GM21737 (cell line): ENCODE results near the gene GOLGA8B.
"Not testable (repeated sequence)": the region's sequence is repeated elsewhere in the genome, so short reads cannot be mapped to it uniquely, and the experiment has no call there.

Experiments
- ATAC-seq: cut with Tn5 transposase; IDR thresholded peaks from one replicate; pipeline ENCODE4 v1.9.1; 2021; ENCODE audit warnings: mild to moderate bottlenecking, moderate library complexity; ENCODE audit not compliant: unreplicated experiment

Gene GOLGA8B

DNA sequence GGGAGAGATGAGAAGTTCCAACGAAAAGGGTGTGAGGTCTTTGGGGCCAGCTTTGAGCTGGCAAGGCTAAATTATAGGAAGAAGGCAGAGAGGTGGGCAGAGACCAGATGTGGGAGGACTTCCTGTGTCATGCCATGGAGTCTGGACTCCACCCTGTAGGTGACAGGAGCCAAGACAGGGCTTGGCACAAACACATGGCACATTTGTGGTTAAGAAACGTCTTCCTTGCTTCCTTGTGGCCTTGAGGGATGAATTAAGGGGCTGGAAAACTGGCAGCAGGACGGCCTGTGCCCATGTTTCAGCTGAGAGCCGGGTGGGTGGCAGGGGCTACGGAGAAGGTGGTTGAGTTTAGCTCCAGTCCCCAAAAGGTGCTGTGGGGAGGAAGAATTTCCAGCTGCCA, 18.7 kb downstream of the GOLGA8B start:
- ATAC-seq, result not testable (repeated sequence)

- not testable (repeated sequence) for ATAC-seq
These were observed 22.6 kb downstream of the GOLGA8B start for GRCh38 chr15:34560814-34561213.

- not testable (repeated sequence) for ATAC-seq
These were observed 23.7 kb downstream of the GOLGA8B start for GRCh38 chr15:34559764-34560163.

- not testable (repeated sequence) for ATAC-seq
These were observed 28.3 kb downstream of the GOLGA8B start for GRCh38 chr15:34555162-34555561.

DNA sequence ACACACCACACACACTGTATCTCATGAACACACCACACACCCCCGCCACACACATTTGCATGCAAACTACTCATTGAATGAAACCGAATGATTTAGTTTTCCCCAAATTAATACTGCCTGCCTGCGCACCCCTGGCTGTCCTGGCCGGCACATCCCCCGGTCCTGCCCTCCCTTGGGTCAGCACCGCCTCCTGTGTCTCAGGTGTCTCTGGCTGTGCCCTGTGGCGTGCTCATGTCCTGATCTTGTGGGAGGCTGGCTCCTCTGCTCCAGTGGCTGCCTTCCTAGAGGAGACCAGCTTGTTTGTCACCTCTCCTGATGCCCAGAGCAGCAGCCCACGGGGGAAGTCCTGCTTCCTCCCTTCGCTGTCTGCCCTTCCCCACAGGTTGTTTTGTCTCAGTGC, 28.7 kb downstream of the GOLGA8B start:
- ATAC-seq, result not testable (repeated sequence)

GRCh38 chr15:34554126-34554525, 29.3 kb downstream of the GOLGA8B start:
- not testable (repeated sequence) for ATAC-seq

- ATAC-seq, result not testable (repeated sequence)
These were observed 33.3 kb downstream of the GOLGA8B start for GRCh38 chr15:34550129-34550528.

DNA sequence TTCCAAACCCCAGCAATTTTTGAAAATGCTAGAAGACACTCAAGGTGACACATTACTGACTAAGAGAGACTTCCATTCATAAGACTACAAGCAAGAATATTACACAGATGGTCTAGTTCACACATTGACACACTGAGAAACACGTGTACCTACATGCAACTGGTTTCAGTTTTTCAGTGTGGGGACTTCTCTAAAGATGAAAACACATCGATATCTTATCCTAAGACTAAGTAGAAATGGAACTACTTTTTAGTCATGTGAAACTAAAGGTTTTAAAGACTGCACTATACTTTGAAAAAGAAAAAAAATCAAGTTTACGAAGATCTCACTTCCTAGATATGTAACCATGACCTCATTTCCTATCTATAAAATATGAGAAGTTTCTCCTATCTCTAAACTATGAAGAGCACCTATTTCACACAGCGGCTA, 34.1 kb downstream of the GOLGA8B start:
- not testable (repeated sequence) for ATAC-seq

- not testable (repeated sequence) for ATAC-seq
These were observed 39.4 kb downstream of the GOLGA8B start for GRCh38 chr15:34543860-34544649.

DNA sequence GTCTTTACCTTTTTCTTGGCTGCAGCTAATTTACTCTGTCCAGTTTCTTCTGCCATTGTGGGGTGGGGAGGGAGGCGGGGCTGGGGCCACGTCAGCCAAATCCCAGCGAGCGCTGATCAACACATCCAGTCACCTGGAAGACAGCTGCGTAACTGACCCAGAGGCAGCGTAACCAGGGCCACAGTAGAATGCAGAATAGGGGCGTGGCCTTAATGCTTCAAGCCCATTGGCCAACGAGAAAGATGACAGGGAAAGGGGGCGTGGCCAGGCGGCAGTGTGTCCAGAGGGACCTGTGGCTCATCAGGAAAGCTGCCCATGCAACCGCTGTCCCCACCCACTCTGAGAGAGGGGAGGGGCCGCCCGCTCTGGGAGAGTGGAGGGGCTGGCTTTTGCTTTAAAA, 47.6 kb downstream of the GOLGA8B start:
- ATAC-seq, result not testable (repeated sequence)
